HG03342 (cell line): ENCODE data around the gene ZNF287.
"Not testable (repeated sequence)": the region's sequence is repeated elsewhere in the genome, so short reads cannot be mapped to it uniquely, and the experiment has no call there.

Experiments used
- ATAC-seq: cut with Tn5 transposase; IDR thresholded peaks from one replicate; pipeline ENCODE4 v1.9.1; 2021; ENCODE audit warnings: mild to moderate bottlenecking, moderate library complexity; ENCODE audit not compliant: unreplicated experiment

The ZNF287 gene

DNA sequence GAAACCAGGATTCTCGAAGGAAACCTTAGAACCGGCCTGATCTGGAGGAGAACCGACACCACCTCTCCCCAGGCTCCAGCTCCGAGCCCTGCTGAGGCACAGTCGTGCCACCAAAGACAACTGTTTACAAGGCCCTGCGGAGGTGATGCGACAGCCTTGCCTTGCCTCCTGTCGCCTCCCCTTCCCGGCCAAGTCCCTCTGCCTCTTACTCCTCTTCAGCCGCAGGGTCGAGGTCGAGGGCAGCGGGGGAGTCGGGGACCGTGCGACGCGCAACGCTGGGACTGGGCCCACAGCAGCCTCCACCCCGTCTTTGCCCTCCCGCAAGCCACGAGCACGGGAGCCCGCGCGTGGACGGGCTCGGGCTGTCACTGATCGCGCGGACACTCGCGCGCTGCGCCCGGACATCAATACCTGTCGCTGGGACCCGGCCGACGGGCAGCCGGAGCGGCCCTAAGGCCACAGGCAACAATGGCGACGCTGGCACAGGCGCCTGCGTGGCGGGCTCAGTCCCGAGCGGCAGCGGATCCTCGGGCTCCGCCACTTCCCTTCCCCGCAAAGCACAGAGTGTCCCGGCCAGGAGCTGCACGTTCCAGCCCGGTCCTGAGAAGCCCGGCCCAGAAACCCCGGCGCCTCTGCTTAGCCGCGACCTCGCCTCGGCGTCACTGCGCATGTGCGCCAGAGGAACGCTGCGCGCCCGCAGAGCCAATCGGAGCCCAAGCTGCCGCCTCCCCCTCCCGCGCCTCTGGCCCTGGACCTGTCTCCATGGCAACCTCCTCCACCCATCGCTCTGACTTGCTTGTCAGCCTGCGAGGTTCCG, at the start of gene ZNF287:
Gene ZNF287, minus strand, starts transcription at position 664 of the 817 bp plus-strand sequence. CDS start 1,473 bp downstream, outside the sequence.
- peak; percentile 96 for ATAC-seq

DNA sequence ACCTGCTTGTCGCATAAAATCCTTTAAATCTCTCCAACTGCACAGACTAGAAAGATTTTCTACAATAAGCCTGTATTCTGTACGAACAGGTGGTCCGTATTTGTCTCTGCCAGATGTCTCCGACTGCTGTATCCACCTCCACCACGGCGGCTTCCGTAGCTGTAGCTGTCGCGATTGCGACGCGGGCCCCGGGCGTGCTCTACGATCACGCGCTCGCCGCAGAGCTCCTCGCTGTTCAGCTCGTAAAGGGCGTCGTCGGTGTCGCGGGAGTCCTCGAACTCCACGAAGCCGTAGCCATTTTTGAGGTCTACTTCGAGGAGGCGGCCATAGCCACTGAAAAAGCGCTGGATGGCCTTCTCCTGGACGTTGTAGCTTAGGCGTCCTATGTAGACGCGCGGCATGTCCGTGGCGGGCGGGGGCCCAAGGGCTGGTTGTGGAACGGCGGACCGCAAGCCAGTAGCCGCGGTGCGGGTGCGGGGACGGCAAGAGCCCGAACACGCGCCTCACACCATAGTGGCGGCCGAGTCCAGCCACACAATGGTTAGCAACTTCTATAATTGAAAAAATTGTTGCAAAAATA, 48.6 kb upstream of the ZNF287 start:
- ATAC-seq, result no peak

GRCh38 chr17:16599537-16599936, 30.5 kb upstream of the ZNF287 start:
- no peak for ATAC-seq

GRCh38 chr17:16593356-16594102, 24.5 kb upstream of the ZNF287 start:
- no peak for ATAC-seq

DNA sequence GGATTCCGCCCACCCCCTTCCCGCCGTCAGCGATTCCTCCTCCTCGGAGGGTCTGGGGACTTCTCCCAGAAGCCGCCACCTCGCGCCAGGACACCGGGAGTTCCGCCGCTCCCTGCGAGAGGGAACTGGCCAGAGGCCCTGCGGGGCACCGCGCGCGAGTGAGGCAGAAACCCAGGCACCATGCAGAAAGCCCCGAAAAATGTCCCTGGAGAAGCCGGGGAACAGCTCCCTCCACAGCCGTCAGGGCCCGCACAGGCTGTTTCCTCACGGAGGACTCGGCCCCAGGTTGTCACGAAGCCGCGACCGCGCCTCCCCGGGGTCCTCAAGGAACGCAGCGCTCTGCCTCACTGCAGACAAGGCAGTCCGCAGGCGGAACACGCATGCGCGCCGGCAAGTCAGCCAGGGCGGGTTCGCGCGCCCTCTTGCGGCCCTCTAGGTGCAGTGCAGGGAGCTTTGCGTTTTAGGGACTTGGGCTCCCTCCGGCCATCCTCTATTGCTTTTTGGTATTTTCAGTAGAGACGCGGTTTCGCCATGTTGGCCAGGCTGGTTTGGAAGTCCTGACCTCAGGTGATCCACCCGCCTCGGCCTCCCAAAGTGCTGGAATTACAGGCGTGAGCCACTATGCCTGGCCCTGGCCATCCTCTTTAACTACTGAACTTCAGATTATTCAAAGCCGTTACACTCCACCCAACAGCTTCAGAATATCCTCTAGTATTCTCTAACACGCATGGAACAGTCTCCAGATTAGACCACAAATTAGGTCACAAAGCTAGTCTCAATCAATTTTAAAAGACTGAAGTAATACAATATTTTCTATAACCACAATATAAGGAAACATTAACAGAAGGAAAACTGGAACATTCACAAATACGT, 20.3 kb upstream of the ZNF287 start:
- peak; percentile 75 for ATAC-seq

DNA sequence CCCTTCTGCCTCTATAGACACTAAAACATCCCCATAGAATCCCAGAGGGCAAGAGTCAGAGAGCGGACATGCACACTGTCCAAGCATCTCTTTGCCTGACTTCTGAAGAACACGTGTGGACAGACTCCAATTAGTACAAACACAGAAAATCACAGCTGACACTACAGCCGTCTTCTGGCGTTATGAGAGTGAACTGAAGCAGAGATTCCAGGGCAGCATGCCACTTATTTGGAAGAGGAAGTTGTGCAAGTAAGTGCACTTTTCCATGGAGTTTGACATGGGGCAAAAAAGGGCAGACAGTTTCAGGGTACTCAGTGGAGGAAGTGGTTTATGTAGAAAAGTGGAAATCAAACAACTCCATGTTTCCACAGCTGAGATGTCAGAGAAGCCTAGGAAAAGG, 16.8 kb upstream of the ZNF287 start:
- no peak for ATAC-seq

DNA sequence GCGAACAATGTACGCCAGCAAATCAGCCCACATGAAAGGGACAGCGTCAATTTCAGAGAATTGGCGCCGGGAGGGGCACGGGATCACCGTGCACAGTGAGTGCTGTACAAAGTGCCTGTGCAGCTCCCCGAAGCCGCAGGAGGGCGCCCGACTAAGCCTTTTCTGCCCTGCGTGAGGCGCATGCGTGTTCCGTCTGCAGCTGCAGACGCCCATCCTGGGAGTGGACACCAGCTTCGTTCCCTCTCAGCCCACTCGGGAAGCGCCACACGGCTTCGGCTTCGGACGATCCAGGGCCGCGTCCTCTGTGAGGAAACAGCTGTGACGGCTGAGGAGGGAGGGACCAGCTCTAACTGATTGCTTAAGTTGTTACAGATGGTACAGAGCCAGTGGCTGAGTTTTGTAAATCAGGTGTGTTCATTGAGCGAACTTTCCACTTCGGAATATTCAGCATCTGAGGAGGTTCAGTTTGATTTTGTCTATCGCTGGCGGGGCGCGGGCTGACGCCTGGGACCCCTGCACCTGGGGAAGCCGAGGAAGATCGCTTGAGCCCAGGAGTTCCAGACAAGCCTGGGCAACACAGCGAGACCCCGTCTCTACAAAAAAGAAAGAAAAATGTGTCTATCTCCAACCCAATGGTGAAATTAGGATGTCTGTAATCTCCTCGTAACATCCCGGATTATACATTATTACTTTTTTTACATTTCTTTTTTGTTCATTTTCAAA, 15.4 kb upstream of the ZNF287 start:
- no peak for ATAC-seq

DNA sequence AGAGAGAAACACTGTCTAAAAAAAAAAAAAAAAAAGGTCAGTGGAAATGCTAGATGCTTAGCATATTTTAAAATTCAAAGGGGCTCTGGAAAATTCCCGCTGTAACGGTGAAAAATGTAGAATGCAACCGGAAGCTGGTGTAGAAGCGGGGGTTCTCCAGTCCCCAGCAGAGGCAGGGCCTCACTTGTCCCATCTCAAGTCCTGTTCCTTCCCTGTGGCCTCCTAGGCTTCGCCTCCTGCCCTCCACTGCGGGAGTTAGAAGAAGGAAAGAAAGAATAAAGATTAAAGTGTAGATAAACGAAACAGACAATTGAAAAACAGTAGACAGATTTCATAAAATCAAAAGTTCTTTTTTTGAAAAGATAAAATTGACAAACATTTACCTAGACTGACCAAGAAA, 14.8 kb upstream of the ZNF287 start:
- ATAC-seq, result no peak

- ATAC-seq, result no peak
Measured at GRCh38 chr17:16573466-16573865, 4.5 kb upstream of the ZNF287 start.

DNA sequence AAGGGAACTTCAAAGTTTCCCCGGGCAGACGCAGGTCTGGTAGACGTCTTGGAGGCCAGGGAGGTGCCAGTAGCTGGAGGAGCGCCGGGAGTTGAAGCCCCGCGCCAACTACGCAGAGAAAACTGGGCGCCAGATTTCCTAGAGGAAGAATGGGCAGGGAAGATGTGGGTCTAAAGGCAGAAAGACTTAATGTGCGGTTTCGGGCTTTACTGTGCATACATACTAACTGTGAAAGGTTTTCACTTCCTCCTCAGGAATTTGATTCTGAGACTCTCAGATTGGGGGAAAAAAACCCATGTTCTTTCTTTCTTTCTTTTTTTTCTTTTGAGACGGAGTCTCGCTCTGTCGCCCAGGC, 331 bp upstream of the ZNF287 start:
- ATAC-seq, result peak; percentile 26

DNA sequence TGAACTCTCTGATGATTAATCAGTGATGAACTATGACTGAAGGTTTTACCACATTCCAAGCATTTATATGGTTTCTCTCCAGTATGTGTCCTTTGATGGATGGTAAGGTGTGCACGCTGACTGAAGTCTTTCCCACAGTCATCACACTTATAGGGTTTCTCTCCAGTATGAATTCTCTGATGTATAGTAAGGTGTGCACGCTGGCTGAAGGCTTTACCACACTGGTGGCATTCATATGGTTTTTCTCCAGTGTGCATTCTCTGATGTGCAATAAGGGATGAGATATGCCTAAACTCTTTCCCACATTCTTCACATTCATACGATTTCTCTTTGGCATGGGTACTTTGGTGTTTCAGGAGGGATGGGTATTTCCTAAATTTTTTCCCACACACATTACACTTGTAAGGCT, 16.4 kb downstream of the ZNF287 start:
- ATAC-seq, result no peak

DNA sequence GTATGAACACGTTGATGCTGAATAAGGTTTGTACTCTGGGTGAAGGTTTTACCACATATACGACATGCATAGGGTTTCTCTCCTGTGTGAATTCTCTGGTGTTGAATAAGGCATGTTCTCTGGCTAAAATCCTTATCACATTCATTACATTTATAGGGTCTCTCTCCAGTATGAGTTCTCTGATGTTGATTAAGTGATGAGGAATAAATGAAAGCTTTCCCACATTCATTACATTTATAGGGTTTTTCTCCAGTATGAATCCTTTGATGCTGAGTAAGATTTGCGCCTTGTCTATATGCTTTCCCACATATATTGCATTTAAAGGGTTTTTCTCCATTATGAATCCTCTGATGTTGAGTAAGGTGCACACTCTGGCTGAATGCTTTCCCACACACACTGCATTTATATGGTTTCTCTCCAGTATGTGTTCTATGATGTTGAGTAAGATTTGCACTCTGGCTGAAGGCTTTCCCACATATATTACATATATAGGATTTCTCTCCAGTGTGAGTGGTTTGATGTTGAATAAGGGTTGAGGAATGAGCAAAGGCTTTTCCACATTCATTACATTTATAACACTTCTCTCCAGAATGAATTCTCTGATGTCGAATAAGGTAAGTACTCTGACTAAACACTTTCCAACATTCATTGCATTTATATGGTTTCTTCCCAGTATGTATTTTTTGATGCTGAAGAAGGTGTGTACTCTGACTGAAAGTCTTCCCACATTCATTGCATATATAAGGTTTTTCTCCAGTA, 16.9 kb downstream of the ZNF287 start:
- ATAC-seq, result no peak

GRCh38 chr17:16537130-16537458, 31.9 kb downstream of the ZNF287 start:
- no peak for ATAC-seq

DNA sequence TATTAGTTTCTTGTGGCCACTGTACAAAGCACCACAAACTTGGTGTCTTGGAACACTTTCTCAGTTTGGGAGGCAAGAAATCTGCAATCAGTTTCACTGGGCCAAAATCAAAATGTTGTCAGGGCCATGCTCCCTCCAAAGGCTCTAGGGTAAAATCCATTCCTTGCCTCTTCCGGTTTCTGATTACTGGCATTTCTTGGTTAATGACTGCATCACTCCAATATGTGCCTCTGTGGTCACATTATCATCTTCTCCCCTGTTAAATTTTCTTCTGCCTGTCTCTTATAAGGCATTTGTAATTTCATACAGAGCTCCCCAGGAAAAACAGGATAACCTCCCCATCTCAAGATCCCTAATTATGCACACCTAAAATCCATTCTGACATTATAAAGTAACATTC, 34.8 kb downstream of the ZNF287 start:
- ATAC-seq, result no peak

DNA sequence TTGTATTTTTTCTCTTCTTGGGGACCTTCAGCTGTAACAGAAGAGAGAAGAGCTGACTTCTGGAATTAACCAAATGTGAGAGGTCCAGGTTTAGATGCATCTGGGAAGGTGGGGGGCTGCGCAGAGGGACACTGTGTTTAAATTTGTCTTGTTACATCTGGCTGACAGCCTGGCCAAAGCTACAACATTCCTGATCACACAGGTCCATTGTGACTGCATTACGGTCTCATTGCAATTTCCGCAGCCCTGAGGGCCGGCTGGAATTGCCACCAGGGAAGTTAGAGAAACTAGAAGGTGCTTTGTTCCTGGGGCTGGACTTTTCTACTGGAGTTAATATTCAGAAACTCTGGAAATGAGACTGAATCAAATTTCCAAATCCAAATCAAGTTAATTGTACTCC, 39.1 kb downstream of the ZNF287 start:
- no peak for ATAC-seq

GRCh38 chr17:16527298-16527697, 41.7 kb downstream of the ZNF287 start:
- no peak for ATAC-seq

- not testable (repeated sequence) for ATAC-seq
Measured at GRCh38 chr17:16525556-16525955, 43.4 kb downstream of the ZNF287 start.

GRCh38 chr17:16521070-16521727, 47.8 kb downstream of the ZNF287 start:
- ATAC-seq, result no peak

DNA sequence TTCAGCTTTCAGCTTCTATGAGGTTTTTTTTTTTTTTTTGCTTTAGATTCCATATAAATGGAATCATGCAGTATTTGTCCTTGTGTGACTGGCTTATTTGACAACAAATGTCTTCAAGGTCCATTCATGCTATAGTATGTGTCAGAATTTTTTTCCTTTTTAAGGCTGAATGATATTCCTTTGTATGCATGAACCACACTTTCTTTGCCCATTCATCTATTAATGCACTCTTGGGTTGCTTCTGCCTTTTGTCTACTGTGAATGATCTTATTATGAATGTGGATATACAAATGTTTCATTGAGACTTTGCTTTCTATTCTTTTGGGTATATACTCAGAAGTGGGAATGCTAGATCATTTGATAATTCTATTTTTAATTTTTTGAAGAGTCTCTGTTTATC, 50.0 kb downstream of the ZNF287 start:
- no peak for ATAC-seq
